ENCODE data around the gene GPATCH4.
"Not testable (repeated sequence)": the region's sequence is repeated elsewhere in the genome, so short reads cannot be mapped to it uniquely, and the experiment has no call there.

GPATCH4 gene

DNA sequence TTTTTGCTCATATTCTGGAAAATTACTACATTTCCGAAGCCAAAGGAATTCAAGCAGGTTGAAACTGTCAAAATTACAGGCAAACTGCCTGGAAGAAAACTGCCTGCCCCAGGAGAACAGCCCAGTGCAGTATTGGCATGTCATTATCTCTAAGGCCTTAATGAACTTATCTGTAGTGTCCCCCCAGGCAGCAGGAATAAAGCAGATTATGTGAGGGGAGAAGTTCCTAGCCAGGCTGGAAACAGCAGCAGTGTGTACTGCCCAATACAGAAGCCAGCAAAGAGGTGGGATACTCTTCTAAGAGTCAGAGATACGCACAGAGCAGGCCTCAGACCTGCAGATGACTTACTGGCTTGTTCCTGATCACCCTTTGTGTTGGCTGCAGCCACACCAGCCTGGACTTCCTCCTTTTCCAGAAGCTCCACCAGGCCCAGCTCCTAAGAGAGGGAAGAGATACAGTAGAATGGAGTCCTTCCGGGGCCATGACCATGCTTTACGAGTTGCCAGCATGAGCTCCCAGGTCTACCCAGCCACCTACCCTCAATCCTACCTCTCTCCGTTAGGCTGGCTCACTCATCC is 40.6 kb downstream of the GPATCH4 start:
- DNase-seq (ENCODE audit: extremely low read depth, low read depth) = no peak
- TF ChIP-seq CTCF (IDR thresholded peaks at IDR 0.05; ENCODE audit: low read depth, low read length) = no peak

DNA sequence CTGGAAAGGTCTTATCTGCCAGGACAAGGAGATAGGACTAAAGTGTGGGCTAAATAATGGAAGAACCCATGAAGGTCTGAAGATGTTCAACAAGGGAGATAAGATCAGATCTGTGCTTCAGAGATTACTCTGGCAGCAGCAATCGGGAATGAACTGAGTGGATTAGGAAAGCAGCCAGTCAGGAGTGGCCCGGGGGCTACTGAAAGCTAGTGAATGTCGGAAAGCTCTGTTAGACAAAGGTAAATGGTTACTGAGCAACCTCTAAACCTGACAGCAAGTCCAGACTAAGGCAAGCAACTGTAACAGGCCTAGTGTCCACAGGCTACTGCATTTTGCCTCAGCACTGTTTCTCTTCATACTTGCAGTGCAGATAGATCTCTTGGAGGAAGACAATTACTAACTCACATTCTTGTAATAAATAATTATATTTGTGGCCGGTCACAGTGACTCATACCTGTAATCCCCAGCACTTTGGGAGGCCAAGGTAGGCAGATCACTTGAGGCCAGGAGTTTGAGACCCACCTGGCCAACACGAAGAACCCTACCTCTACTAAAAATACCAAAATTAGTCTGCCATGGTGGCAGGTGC is 41.4 kb downstream of the GPATCH4 start:
- DNase-seq (ENCODE audit: extremely low read depth, low read depth) = no peak
- TF ChIP-seq CTCF (IDR thresholded peaks at IDR 0.05; ENCODE audit: low read depth, low read length) = no peak

DNA sequence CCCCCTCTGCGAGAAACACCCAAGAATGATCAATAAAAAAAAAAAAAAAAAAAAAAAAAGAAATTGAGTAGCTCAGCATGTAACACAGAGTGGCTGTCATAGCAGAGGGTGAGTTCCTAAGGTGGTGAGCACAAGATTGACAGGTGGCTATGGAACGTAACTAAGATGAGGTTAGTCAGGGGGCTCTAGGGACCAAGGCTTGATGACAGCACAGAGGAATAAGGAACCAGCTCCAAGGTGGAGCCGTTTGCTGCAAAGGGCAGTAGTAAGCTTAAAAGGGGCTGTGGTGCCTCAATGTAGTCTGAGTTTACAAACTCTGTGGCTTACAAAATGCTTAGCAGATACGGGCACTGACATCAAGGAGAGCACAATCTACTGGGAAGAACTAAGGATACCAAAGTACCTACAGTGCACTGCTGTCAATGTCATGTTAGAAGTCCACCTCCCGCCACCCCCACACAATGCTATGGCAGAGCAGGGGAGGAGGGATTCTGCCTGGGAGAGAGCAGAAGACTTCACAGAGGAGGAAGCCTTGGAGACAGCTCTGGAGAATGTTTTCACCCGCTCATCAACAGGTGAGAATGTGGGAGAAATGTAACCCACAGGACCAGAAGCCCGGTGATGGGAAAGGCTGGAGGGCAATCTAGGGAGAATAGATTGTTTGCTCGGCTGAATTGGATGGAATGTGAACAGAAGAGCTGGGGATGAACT is 42.0 kb downstream of the GPATCH4 start:
- TF ChIP-seq CTCF (IDR thresholded peaks at IDR 0.05; ENCODE audit: low read depth, low read length) = no peak
- no peak for DNase-seq (ENCODE audit: extremely low read depth, low read depth)

GRCh38 chr1:156556354-156556753 is 44.9 kb downstream of the GPATCH4 start:
- no peak for TF ChIP-seq CTCF (IDR thresholded peaks at IDR 0.05; ENCODE audit: low read depth, low read length)
- no peak for DNase-seq (ENCODE audit: extremely low read depth, low read depth)

- no peak for TF ChIP-seq CTCF (IDR thresholded peaks at IDR 0.05; ENCODE audit: low read depth, low read length)
- DNase-seq (ENCODE audit: extremely low read depth, low read depth) = no peak
Observed at GRCh38 chr1:156555715-156556114, 45.6 kb downstream of the GPATCH4 start.

DNA sequence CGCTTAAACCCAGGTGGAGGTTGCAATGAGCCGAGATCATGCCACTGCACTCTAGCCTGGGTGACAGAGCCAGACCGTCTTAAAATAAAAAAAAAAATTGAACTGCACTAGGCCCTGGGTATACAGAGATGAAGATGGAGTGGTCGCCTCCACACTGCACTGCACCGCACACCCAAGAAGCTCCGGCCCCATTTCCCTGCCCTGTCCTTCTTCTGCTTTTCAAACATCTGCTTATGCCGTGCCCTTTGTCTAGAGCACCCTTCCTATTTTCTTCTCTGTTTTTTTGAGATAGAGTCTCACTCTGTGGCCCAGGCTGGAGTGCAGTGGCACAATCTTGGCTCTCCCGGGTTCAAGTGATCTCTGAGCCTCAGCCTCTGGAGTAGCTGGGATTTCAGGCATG is 46.3 kb downstream of the GPATCH4 start:
- no peak for DNase-seq (ENCODE audit: extremely low read depth, low read depth)
- no peak for TF ChIP-seq CTCF (IDR thresholded peaks at IDR 0.05; ENCODE audit: low read depth, low read length)

DNA sequence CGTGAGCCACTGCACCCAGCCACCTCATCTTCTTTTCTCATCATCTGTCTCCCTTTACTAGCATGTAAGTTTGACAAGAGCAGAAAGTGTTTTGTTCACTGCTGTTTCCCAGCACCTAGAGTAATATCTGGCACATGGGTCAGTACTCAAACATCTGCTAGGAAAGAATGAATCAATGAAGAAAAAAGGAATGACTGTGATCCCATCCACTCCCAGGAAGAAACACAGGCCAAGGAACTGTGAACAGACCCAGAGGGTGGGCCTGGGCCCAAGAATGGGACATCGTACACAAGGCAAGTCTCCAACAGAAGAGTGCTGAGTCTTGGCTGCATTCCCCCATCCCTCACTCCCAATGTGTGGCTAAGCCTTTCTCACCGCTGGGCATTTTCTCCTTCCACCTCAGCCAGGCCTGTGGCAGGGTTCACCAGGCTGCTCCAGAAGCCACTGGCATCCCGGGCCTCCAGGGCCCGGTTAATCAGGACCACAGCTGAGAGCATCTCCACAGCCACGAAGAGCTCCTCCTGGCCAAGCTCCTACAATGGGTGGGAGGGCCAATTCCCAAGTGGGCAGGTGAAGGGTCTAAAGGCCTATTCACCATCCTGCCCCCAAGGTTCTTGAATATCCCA is 47.3 kb downstream of the GPATCH4 start:
- TF ChIP-seq CTCF (IDR thresholded peaks at IDR 0.05; ENCODE audit: low read depth, low read length) = no peak
- DNase-seq (ENCODE audit: extremely low read depth, low read depth) = no peak

GRCh38 chr1:156552937-156553336 is 48.3 kb downstream of the GPATCH4 start:
- not testable (repeated sequence) for DNase-seq (ENCODE audit: extremely low read depth, low read depth)
